HG03064 (cell line): ENCODE data around the gene TP53BP2.
"Not testable (repeated sequence)": the region's sequence is repeated elsewhere in the genome, so short reads cannot be mapped to it uniquely, and the experiment has no call there.

Experiments used
- ATAC-seq: cut with Tn5 transposase; IDR thresholded peaks from one replicate; pipeline ENCODE4 v1.9.1; 2021; ENCODE audit warnings: low read depth; ENCODE audit not compliant: unreplicated experiment

Gene TP53BP2

GRCh38 chr1:223845810-223846682 lies at the start of gene TP53BP2:
TP53BP2 (minus strand) TSS chr1:223845947; CDS start chr1:223845680, 267 bp downstream.
- ATAC-seq, result peak; percentile 78

GRCh38 chr1:223890494-223890893 lies 44.7 kb upstream of the TP53BP2 start:
- not testable (repeated sequence) for ATAC-seq

- ATAC-seq, result not testable (repeated sequence)
Measured at GRCh38 chr1:223889319-223889718, 43.6 kb upstream of the TP53BP2 start.

- no peak for ATAC-seq
Measured at GRCh38 chr1:223887747-223888418, 42.1 kb upstream of the TP53BP2 start.

- no peak for ATAC-seq
Measured at GRCh38 chr1:223886516-223886921, 40.8 kb upstream of the TP53BP2 start.

- ATAC-seq, result no peak
Measured at GRCh38 chr1:223885614-223886013, 39.9 kb upstream of the TP53BP2 start.

- ATAC-seq, result no peak
Measured at GRCh38 chr1:223878598-223879325, 33.0 kb upstream of the TP53BP2 start.

- no peak for ATAC-seq
Measured at GRCh38 chr1:223877804-223878203, 32.1 kb upstream of the TP53BP2 start.

- no peak for ATAC-seq
Measured at GRCh38 chr1:223876590-223876989, 30.8 kb upstream of the TP53BP2 start.

GRCh38 chr1:223873044-223873443 lies 27.3 kb upstream of the TP53BP2 start:
- ATAC-seq, result no peak

- no peak for ATAC-seq
Measured at GRCh38 chr1:223872308-223872901, 26.7 kb upstream of the TP53BP2 start.

GRCh38 chr1:223870617-223871574 lies 25.1 kb upstream of the TP53BP2 start:
- no peak for ATAC-seq

GRCh38 chr1:223864599-223865368 lies 19.0 kb upstream of the TP53BP2 start:
- ATAC-seq, result not testable (repeated sequence)

- no peak for ATAC-seq
Measured at GRCh38 chr1:223864084-223864483, 18.3 kb upstream of the TP53BP2 start.

GRCh38 chr1:223861904-223862303 lies 16.2 kb upstream of the TP53BP2 start:
- ATAC-seq, result no peak

GRCh38 chr1:223860051-223860622 lies 14.4 kb upstream of the TP53BP2 start:
- no peak for ATAC-seq

- no peak for ATAC-seq
Measured at GRCh38 chr1:223859058-223859457, 13.3 kb upstream of the TP53BP2 start.

GRCh38 chr1:223856386-223856785 lies 10.6 kb upstream of the TP53BP2 start:
- ATAC-seq, result no peak
